GM21360 (cell line): ENCODE measurements around the gene JAKMIP1.

Experiments
- ATAC-seq: cut with Tn5 transposase; IDR thresholded peaks from one replicate; pipeline ENCODE4 v1.9.1; 2021; ENCODE audit warnings: mild to moderate bottlenecking, moderate library complexity; ENCODE audit not compliant: unreplicated experiment

Gene JAKMIP1

GRCh38 chr4:6200011-6200921 lies at the start of gene JAKMIP1:
Gene JAKMIP1, minus strand, starts transcription at chr4:6200549. Its CDS starts 87,699 bp downstream, at chr4:6112850.
- ATAC-seq = peak; percentile 77

DNA sequence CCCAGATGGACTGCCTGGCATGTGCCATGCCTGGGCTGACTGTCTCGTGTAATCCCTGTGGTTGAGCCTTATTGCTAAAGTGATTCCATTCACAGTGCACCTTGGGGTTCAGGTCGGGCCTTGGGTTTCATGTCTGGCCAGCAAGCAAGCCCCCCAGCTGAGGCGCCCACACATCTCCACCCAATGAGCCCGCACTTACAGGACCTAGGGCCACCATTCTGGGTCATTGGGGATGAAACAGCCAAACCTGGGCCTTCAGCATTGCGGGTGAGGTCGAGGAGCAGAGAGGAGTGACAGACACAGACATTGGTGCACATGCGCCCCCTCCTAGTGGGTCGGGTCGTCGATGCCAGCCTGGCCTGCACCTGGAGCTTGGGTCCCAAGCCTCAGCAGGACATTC lies 48.0 kb upstream of the JAKMIP1 start:
- no peak for ATAC-seq

GRCh38 chr4:6246170-6246634 lies 45.9 kb upstream of the JAKMIP1 start:
- no peak for ATAC-seq

GRCh38 chr4:6245246-6246169 lies 45.2 kb upstream of the JAKMIP1 start:
- no peak for ATAC-seq

DNA sequence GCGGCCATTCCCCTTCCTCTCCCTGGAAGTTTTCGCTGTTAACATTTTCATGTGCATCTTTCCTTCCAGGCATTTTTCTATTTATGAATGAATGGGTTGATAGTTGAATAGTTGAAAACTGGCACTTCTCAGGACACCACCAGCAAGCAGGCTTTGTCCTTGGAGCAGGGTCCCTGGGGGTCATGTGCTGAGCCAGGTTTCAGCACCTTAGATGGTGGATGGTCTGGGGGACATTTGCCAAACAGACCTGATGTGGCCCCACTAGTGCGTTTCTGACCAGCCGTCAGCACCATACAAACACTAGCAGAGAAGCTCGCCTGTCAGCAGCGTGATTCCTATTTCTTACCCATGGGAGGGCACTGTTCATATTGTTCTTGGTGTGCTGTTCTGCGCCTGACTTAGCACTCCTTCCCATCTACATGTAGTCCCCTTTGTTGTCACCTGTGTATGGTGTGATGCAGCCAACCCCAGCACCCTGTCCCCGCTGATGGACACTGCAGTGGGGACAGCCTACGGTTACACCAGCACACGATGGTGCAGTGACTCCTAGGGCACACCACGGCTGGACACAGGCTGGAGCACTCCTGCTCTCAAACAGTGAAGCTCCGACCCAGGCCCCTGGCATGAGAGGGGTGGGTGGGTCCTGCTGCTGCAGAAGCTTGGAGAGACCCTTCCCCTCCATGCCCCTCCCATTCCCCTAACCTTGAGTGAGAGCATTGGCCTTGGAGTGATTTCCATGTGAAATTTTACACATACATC lies 42.1 kb upstream of the JAKMIP1 start:
- ATAC-seq = no peak

DNA sequence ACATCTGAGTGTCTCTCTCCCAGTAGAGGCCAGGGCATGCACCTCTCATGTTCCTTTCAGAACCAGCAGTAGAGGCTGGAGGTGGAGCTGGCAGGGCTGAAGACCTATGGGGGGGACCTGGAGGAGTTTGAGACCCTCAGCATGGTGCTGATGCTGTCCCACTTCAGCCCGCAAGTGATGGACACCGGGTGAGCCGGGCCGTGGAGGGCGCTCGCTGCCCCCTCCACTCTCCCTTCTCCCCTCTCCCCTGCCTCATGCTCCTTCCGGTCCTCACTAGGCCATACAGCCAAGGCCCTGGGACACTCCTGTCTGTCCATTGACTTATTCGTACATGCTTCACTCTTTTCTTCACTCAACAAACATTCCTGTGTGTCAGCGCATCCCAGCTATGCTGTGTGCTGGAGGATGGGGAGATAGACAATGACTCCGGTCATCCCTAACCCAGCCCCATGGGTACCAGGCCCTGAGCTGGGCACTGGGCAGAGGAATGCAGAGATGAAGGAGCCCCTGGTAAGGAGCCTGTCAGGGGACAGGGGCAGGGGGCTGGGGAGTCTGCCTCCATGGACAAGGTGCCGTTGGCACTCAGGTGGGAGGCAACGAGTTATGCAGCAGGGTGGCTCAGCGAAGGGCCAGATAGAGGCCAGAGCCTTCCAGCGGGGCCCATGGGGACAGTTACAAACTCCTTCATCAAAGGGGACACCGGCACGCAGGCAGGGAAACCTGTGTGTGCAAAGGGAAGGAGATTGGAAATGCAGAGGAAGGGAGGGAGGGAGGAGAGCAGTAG lies 40.9 kb upstream of the JAKMIP1 start:
- ATAC-seq = no peak

GRCh38 chr4:6239968-6240367 lies 39.6 kb upstream of the JAKMIP1 start:
- ATAC-seq = no peak

GRCh38 chr4:6239486-6239885 lies 39.1 kb upstream of the JAKMIP1 start:
- ATAC-seq = no peak

GRCh38 chr4:6236816-6237390 lies 36.6 kb upstream of the JAKMIP1 start:
- no peak for ATAC-seq

GRCh38 chr4:6235901-6236640 lies 35.7 kb upstream of the JAKMIP1 start:
- no peak for ATAC-seq

- no peak for ATAC-seq
Observed at GRCh38 chr4:6235012-6235411, 34.7 kb upstream of the JAKMIP1 start.

- ATAC-seq = no peak
Observed at GRCh38 chr4:6233929-6234328, 33.6 kb upstream of the JAKMIP1 start.

DNA sequence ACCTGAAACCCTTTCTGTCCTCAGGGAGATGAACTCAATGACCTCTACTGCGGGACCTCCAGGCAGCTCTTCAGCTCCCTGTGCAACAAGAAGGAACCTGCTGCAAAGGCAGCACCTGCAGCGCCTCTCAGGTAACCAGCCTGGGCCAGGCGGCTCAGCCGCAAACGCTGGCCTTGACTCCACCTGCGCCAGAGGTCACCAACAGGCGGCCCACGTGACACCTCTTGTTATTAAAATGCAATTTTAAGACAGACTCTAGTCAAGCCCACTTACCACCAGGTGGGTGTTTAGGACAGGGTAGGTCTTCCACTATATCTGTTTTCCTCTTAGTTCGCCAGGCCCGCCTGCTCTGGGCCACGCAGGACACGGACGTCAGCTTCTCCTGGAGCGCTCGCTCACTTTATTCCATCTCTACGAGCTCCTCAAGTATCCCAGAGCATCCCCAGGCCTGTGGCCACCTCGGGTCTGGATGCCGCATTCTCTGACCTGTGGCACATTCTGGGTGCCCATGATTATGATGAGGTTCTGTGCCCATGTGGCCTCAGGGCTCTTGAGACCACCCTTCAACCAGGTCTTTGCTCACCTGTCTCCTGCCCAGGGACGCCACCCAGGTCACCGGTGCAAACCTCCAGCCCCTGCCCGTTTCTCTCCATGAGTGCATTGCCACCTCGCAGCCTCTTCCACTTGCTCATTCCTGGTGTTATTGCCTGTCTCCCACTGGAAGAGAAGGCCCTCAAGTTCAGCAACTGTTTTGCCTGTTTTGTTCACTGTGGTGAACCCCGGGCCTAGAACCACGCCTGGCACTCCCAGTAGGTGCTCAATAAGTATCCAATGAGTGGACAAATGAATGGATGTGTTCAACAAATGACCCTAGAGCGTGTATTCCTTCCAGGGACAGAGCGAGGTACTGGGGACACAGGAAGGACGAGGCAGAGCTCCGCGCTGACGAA lies 32.8 kb upstream of the JAKMIP1 start:
- ATAC-seq = no peak

GRCh38 chr4:6231663-6232165 lies 31.4 kb upstream of the JAKMIP1 start:
- ATAC-seq = no peak

DNA sequence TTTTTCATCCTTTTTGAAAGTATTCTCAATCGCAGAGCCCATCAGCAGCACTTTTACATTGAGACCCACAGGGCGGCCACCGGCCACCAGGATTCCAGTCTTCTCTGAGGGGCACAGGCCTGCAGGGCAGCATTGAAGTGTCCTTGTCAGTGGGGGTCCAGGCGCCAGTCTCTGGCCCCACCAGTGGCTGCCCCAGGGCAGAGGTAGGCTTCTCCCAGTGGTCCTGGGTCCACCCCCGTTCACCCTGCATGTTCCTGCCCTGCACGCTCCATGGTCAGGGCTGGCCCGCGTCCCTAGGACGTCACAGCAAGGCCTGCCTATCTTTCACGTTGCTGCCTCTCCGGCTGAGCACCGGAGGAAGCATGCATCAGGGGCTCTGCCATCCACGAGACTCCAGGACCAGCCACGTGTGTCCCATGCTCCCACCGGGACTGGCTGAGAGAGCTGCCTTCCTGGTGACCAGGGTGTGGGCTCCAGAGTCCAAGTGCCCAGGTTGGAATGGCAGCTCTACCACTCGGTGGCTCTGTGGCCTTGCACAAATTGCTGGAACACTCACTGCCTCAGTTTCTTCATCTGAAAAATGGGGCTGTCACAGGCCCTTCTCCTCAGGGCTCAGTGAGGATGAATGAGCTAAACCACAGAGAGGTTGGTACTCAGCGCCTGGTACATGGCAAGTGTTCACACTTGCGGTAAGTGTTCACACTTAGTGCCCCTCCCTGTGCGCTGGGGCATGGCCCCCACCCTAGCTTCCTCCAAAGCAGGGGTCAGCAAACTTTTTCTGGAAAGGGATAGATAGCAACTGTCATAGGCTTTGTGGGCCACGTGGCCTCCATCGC lies 30.7 kb upstream of the JAKMIP1 start:
- ATAC-seq = no peak

DNA sequence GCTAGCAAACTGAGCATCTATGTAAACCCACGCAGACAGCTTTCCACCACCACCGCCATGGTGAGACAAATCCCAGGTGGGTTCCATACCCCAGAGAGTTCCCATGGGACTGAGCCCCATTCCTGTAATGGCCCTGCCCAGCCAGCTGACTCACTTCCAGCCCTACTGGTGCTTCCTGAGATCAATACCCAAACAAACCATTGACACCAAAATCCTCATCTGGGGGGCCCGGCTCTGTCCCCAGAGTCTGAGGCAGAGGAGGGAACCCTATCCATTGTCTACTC lies 30.1 kb upstream of the JAKMIP1 start:
- no peak for ATAC-seq
